ENCODE data around the gene PSTPIP1. TPM values are rescaled to one million over a fixed set of nuclear protein-coding genes. Genes with fewer than 3 reads are reported as not detected.

The PSTPIP1 gene
- total RNA-seq, 2 experiments from 2014 or later = 1.5 to 27.4 TPM

DNA sequence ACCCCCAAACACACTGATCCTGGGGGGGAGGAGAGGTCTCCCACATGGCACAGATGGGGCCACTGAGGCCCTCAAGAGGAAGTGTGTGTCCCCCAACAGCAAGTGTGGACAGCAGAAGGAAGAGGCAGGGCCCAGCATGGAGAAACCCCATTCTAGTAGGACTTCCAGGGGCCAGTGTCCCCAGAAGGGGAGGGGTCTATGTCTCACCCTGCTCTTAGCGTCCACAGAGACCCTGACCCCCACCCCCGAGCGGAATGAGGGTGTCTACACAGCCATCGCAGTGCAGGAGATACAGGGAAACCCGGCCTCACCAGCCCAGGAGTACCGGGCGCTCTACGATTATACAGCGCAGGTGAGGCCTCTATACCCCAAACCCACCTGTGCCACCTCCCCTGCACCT is 40.7 kb downstream of the PSTPIP1 start:
- no peak for TF ChIP-seq EZH2phosphoT487 (IDR thresholded peaks at IDR 0.05; ENCODE audit: borderline replicate concordance, low read depth, low read length)
- no peak for TF ChIP-seq CTCF (conservative IDR thresholded peaks at IDR 0.05; ENCODE audit: low read length)
- no peaks in the 10 kb centered on the region for H3K79me2 ChIP-seq (ENCODE audit: insufficient read depth, low read depth, low read length)
- no TSS peak for BruUV-seq (replicated peaks)
- no peak overlapping the region for H3K4me2 ChIP-seq (ENCODE audit: low read length)
- intact Hi-C loops (cut with micrococcal nuclease; ENCODE audit: unreplicated experiment) = no loop called here
- H3K36me3 ChIP-seq (ENCODE audit: insufficient read depth, low read length) = no peaks in the 10 kb centered on the region
- H3K4me3 ChIP-seq (ENCODE audit: low read depth, low read length, poor library complexity, severe bottlenecking) = no peak overlapping the region
- peaks cover 4% of the 10 kb centered on the region for H3K4me1 ChIP-seq (ENCODE audit: insufficient read depth, low read length, poor library complexity, severe bottlenecking)
- DNase-seq (ENCODE audit: low spot score) = no peak
- H3K9me3 ChIP-seq (ENCODE audit: low read length) = peaks cover 10% of the 10 kb centered on the region; the same call in 1 of the 2 replicates
- H4K20me1 ChIP-seq (ENCODE audit: insufficient read depth, low read length) = no peaks in the 10 kb centered on the region
- H3K9me2 ChIP-seq (ENCODE audit: insufficient read depth, low read length) = no peaks in the 10 kb centered on the region
- POLR2A ChIA-PET = no interaction called here
- CTCF ChIA-PET (ENCODE audit: unreplicated experiment) = no interaction called here
- H2AFZ ChIP-seq (ENCODE audit: low read length) = no peak overlapping the region
- H3K27ac ChIP-seq (ENCODE audit: low read depth, low read length, poor library complexity, severe bottlenecking) = no peak overlapping the region

DNA sequence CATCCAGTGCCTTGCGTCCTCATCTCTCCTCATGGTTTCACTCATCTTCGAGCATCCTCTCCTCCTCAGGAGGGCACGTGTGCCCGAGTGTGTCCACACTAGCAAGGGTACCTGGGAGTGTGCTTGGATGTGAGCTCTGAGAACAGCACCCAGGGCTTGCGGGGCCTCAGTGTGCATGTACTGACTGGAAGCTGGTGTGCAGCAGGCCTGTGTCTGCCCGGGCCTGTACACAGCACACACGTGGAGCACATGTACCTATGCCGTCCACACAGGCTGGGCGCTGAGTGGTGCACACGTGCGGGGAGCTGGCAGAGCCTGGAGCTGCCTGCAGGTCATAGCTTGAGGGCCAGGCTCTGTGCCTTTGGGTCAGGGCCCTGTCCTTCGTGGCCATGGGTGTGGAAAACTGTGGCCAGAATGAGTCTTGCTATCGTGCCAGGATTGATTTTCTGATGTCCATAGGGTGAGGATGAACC is 41.1 kb downstream of the PSTPIP1 start:
- H3K4me3 ChIP-seq (ENCODE audit: low read depth, low read length, poor library complexity, severe bottlenecking) = no peak overlapping the region
- H4K20me1 ChIP-seq (ENCODE audit: insufficient read depth, low read length) = no peaks in the 10 kb centered on the region
- no peaks in the 10 kb centered on the region for H3K79me2 ChIP-seq (ENCODE audit: insufficient read depth, low read depth, low read length)
- TF ChIP-seq CTCF (conservative IDR thresholded peaks at IDR 0.05; ENCODE audit: low read length) (no peak), EZH2phosphoT487 (IDR thresholded peaks at IDR 0.05; ENCODE audit: borderline replicate concordance, low read depth, low read length) (no peak)
- no peaks in the 10 kb centered on the region for H3K9me2 ChIP-seq (ENCODE audit: insufficient read depth, low read length)
- no peak overlapping the region for H3K27ac ChIP-seq (ENCODE audit: low read depth, low read length, poor library complexity, severe bottlenecking)
- ChIA-PET POLR2A (no interaction called here), CTCF (ENCODE audit: unreplicated experiment) (no interaction called here)
- no peak overlapping the region for H2AFZ ChIP-seq (ENCODE audit: low read length)
- intact Hi-C loops (cut with micrococcal nuclease; ENCODE audit: unreplicated experiment) = no loop called here
- no peak overlapping the region for H3K4me2 ChIP-seq (ENCODE audit: low read length)
- no peak for DNase-seq (ENCODE audit: low spot score)
- H3K4me1 ChIP-seq (ENCODE audit: insufficient read depth, low read length, poor library complexity, severe bottlenecking) = peaks cover 4% of the 10 kb centered on the region
- BruUV-seq (replicated peaks) = no TSS peak
- no peaks in the 10 kb centered on the region for H3K36me3 ChIP-seq (ENCODE audit: insufficient read depth, low read length)
- peaks cover 10% of the 10 kb centered on the region; the same call in 1 of the 2 replicates for H3K9me3 ChIP-seq (ENCODE audit: low read length)

DNA sequence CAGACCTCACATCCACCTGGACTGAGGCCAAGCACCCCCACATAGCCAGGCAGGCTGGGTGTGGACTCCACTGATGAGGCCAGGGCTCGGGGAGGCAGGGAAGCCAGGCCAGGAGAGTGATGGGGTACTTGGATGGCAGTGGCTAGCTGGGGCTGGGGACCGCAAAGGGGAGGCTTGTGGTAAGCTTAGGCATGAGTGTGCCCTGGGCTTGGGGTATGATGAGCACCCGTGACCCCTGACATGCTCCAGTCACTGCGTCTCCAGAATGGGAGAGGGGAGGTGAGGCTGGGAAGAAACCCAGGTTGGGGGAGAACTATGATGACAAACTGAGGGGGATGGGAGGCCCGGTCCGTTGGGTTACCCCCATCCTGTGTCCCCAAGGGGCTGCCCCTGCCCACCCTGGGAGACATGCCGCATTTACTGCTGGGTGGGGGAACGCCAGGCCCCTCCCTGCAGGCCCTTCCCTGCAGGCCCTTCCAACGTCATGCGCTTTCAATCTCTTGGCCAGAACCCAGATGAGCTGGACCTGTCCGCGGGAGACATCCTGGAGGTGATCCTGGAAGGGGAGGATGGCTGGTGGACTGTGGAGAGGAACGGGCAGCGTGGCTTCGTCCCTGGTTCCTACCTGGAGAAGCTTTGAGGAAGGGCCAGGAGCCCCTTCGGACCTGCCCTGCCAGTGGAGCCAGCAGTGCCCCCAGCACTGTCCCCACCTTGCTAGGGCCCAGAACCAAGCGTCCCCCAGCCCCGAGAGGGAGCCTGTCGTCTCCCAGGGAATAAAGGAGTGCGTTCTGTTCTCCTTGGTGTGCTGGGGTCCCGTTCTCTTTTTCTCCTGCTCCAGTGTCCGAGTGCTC is 41.8 kb downstream of the PSTPIP1 start:
- H3K4me3 ChIP-seq (ENCODE audit: low read depth, low read length, poor library complexity, severe bottlenecking) = no peak overlapping the region
- no peaks in the 10 kb centered on the region for H3K4me1 ChIP-seq (ENCODE audit: insufficient read depth, low read length, poor library complexity, severe bottlenecking)
- H3K27ac ChIP-seq (ENCODE audit: low read depth, low read length, poor library complexity, severe bottlenecking) = no peak overlapping the region
- ChIA-PET CTCF (ENCODE audit: unreplicated experiment) (no interaction called here), POLR2A (no interaction called here)
- TF ChIP-seq CTCF (conservative IDR thresholded peaks at IDR 0.05; ENCODE audit: low read length) = no peak
- no peak for TF ChIP-seq EZH2phosphoT487 (IDR thresholded peaks at IDR 0.05; ENCODE audit: borderline replicate concordance, low read depth, low read length)
- H3K79me2 ChIP-seq (ENCODE audit: insufficient read depth, low read depth, low read length) = no peaks in the 10 kb centered on the region
- no peak for DNase-seq (ENCODE audit: low spot score)
- no peak overlapping the region for H3K4me2 ChIP-seq (ENCODE audit: low read length)
- H4K20me1 ChIP-seq (ENCODE audit: insufficient read depth, low read length) = no peaks in the 10 kb centered on the region
- no peak overlapping the region for H2AFZ ChIP-seq (ENCODE audit: low read length)
- no peaks in the 10 kb centered on the region for H3K36me3 ChIP-seq (ENCODE audit: insufficient read depth, low read length)
- BruUV-seq (replicated peaks) = no TSS peak
- intact Hi-C loops (cut with micrococcal nuclease; ENCODE audit: unreplicated experiment) = no loop called here
- peaks cover 10% of the 10 kb centered on the region; the same call in 1 of the 2 replicates for H3K9me3 ChIP-seq (ENCODE audit: low read length)
- H3K9me2 ChIP-seq (ENCODE audit: insufficient read depth, low read length) = no peaks in the 10 kb centered on the region

Measured in OCI-LY7 (cell line).